Panc1 (cell line): ENCODE results near the gene POU4F2.

ENCODE experiments used
- POLR2AphosphoS5 ChIP-seq: IDR thresholded peaks from 2 replicates; pipeline ENCODE4 v1.6.1; 2012; ENCODE audit warnings: mild to moderate bottlenecking, low read depth, low read length, moderate library complexity
- TF ChIP-seq, protein P1 (sequence below): fragments of 450-650 bp; IDR thresholded peaks from 2 replicates; pipeline ENCODE4 v1.5.1; 2017; ENCODE audit warnings: mild to moderate bottlenecking

DNA sequence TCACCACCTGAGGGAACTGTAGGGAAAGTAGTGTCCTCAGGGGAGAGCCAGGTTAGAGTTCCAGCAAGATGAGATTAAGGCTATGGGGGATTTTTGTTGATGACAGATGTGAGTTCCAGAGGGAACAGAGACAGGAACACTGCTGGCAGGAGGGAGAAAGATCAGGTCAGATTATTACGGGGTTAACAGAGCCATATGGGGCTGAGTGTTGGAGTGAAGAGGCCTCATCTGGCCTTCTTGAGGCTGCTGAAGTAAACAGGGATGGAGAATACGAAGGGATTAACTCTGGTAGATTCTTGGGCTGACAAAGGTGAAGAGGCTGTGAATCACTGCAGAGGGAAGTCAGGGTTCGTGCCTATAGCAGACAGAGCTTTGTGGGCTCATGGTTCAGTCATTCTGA lies 47.9 kb upstream of the POU4F2 start:
- TF ChIP-seq, protein P1, sequence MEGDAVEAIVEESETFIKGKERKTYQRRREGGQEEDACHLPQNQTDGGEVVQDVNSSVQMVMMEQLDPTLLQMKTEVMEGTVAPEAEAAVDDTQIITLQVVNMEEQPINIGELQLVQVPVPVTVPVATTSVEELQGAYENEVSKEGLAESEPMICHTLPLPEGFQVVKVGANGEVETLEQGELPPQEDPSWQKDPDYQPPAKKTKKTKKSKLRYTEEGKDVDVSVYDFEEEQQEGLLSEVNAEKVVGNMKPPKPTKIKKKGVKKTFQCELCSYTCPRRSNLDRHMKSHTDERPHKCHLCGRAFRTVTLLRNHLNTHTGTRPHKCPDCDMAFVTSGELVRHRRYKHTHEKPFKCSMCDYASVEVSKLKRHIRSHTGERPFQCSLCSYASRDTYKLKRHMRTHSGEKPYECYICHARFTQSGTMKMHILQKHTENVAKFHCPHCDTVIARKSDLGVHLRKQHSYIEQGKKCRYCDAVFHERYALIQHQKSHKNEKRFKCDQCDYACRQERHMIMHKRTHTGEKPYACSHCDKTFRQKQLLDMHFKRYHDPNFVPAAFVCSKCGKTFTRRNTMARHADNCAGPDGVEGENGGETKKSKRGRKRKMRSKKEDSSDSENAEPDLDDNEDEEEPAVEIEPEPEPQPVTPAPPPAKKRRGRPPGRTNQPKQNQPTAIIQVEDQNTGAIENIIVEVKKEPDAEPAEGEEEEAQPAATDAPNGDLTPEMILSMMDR: no peak
- TF ChIP-seq POLR2AphosphoS5: no peak
